Neural cell (in vitro differentiated cells): ENCODE data around the gene DCUN1D2. TPM values are rescaled to one million over a fixed set of nuclear protein-coding genes. Genes with fewer than 3 reads are reported as not detected.

Experiments used
- H2AFZ ChIP-seq: fragments of 200-600, 300-800 bp; sonication (generic), shearing (Covaris generic); 2 replicates; pipeline ENCODE4 v1.6.0; 2014; ENCODE audit warnings: low read depth, mild to moderate bottlenecking, antibody characterized with exemption, low read length, moderate library complexity
- H3F3A ChIP-seq: fragments of 200-600 bp; shearing (Covaris generic); 2 replicates; pipeline ENCODE4 v1.6.1; 2016; ENCODE audit warnings: mild to moderate bottlenecking, moderate library complexity, mixed read lengths, antibody characterized with exemption, low read length; ENCODE audit not compliant: insufficient read depth, poor library complexity, severe bottlenecking
- H3K27ac ChIP-seq: fragments of 200-600, 300-800 bp; sonication (generic), shearing (Covaris generic); 2 replicates; pipeline ENCODE4 v1.5.1; 2014; ENCODE audit warnings: mild to moderate bottlenecking, low read length, moderate library complexity
- H3K27me3 ChIP-seq: fragments of 300-800, 200-600 bp; sonication (generic), shearing (Covaris generic); 2 replicates; pipeline ENCODE4 v1.6.0; 2014; ENCODE audit warnings: mild to moderate bottlenecking, low read depth, low read length, moderate library complexity; ENCODE audit not compliant: insufficient read depth
- H3K36me3 ChIP-seq: fragments of 300-800, 200-600 bp; sonication (generic), shearing (Covaris generic); 2 replicates; pipeline ENCODE4 v1.5.1; 2014; ENCODE audit warnings: mild to moderate bottlenecking, antibody characterized with exemption, low read length, moderate library complexity; ENCODE audit not compliant: insufficient read depth
- H3K4me2 ChIP-seq: fragments of 300-800, 200-600 bp; sonication (generic), shearing (Covaris generic); 2 replicates; pipeline ENCODE4 v1.6.0; 2014; ENCODE audit warnings: mild to moderate bottlenecking, low read length
- H3K4me3 ChIP-seq: fragments of 300-800, 200-600 bp; sonication (generic), shearing (Covaris generic); 2 replicates; pipeline ENCODE4 v1.5.1; 2014; ENCODE audit warnings: mild to moderate bottlenecking, low read length, moderate library complexity
- H3K79me2 ChIP-seq: fragments of 200-600 bp; shearing (Covaris generic); replicated peaks from 2 replicates; pipeline ENCODE4 v1.6.0; 2014; ENCODE audit warnings: mild to moderate bottlenecking, low read length, moderate library complexity; ENCODE audit not compliant: insufficient read depth
- H3K9ac ChIP-seq: fragments of 300-800, 200-600 bp; sonication (generic), shearing (Covaris generic); 2 replicates; pipeline ENCODE4 v1.6.1; 2016; ENCODE audit warnings: mild to moderate bottlenecking, low read length, mixed read lengths
- H3K9me2 ChIP-seq: fragments of 200-600 bp; shearing (Covaris generic); 2 replicates; pipeline ENCODE4 v1.6.1; 2016; ENCODE audit warnings: mild to moderate bottlenecking, low read length, mixed read lengths; ENCODE audit not compliant: insufficient read depth
- H3K9me3 ChIP-seq: fragments of 200-600, 300-800 bp; sonication (generic), shearing (Covaris generic); 2 replicates; pipeline ENCODE4 v1.6.1; 2016; ENCODE audit warnings: mild to moderate bottlenecking, mixed run types, low read length, moderate library complexity, mixed read lengths
- H4K20me1 ChIP-seq: fragments of 200-600 bp; shearing (Covaris generic); 2 replicates; pipeline ENCODE4 v1.6.1; 2016; ENCODE audit warnings: mild to moderate bottlenecking, mixed run types; ENCODE audit not compliant: insufficient read depth
- CTCF ChIP-seq: fragments of 450-650 bp; IDR thresholded peaks from 2 replicates; pipeline ENCODE4 v1.5.1; 2014; ENCODE audit warnings: antibody characterized with exemption, mild to moderate bottlenecking, moderate library complexity; ENCODE audit not compliant: poor library complexity, severe bottlenecking
- EP300 ChIP-seq: fragments of 450-650 bp; conservative IDR thresholded peaks from 2 replicates; pipeline ENCODE4 v1.6.1; 2014; ENCODE audit warnings: antibody characterized with exemption, mild to moderate bottlenecking, moderate library complexity; ENCODE audit not compliant: poor library complexity, severe bottlenecking
- EZH2 ChIP-seq: fragments of 200-600, 300-800 bp; shearing (Covaris generic), sonication (generic); IDR thresholded peaks from 2 replicates; pipeline ENCODE4 v1.6.1; 2014; ENCODE audit warnings: antibody characterized with exemption, low read length, borderline replicate concordance, mild to moderate bottlenecking; ENCODE audit not compliant: insufficient read depth, poor library complexity, severe bottlenecking
- MXI1 ChIP-seq: fragments of 450-650 bp; conservative IDR thresholded peaks from 2 replicates; pipeline ENCODE4 v1.6.1; 2014; ENCODE audit warnings: antibody characterized with exemption, mild to moderate bottlenecking; ENCODE audit not compliant: poor library complexity, severe bottlenecking
- POLR2AphosphoS5 ChIP-seq: IDR thresholded peaks from 2 replicates; pipeline ENCODE4 v1.6.1; 2012
- RAD21 ChIP-seq: fragments of 450-650 bp; conservative IDR thresholded peaks from 2 replicates; pipeline ENCODE4 v1.6.1; 2014; ENCODE audit warnings: antibody characterized with exemption, mild to moderate bottlenecking, moderate library complexity
- REST ChIP-seq: IDR thresholded peaks from 2 replicates; pipeline ENCODE4 v1.6.1; 2012; ENCODE audit warnings: borderline replicate concordance
- SMC3 ChIP-seq: fragments of 450-650 bp; conservative IDR thresholded peaks from 2 replicates; pipeline ENCODE4 v1.6.1; 2014; ENCODE audit warnings: antibody characterized with exemption, mild to moderate bottlenecking, moderate library complexity; ENCODE audit not compliant: poor library complexity
- TAF1 ChIP-seq: IDR thresholded peaks from 2 replicates; pipeline ENCODE4 v1.6.1; 2012; ENCODE audit warnings: low read depth
- polyA plus RNA-seq: library from polyadenylated mRNA; depleted of rRNA; stranded (reverse); fragments of >200 nt; gene quantifications from 2 replicates; pipeline ENCODE4 v1.2.3, GENCODE V29; 2014

DCUN1D2 gene
- polyA plus RNA-seq, 1 donor from 2014 or later = 55.9 TPM

- Histone ChIP-seq H3K4me3 (no peak overlapping the region), H3F3A (no peaks in the 10 kb centered on the region), H3K36me3 (no peaks in the 10 kb centered on the region), H2AFZ (no peak overlapping the region), H3K9me2 (no peaks in the 10 kb centered on the region), H3K27ac (no peak overlapping the region), H3K79me2 (no peaks in the 10 kb centered on the region), H4K20me1 (no peaks in the 10 kb centered on the region), H3K9ac (no peak overlapping the region), H3K4me2 (no peak overlapping the region), H3K27me3 (no peaks in the 10 kb centered on the region), H3K9me3 (no peaks in the 10 kb centered on the region)
- TF ChIP-seq REST = no peak
- no peak for TF ChIP-seq CTCF
These were observed 70.8 kb downstream of the DCUN1D2 start for GRCh38 chr13:113419531-113420193.

- no peaks in the 10 kb centered on the region for H3K9me2 ChIP-seq
- no peak overlapping the region for H3K27ac ChIP-seq
- no peak overlapping the region for H3K4me2 ChIP-seq
- no peak overlapping the region for H2AFZ ChIP-seq
- H4K20me1 ChIP-seq = no peaks in the 10 kb centered on the region
- no peak overlapping the region for H3K9ac ChIP-seq
- H3K4me3 ChIP-seq = no peak overlapping the region
- H3K79me2 ChIP-seq = no peaks in the 10 kb centered on the region
- H3K9me3 ChIP-seq = no peaks in the 10 kb centered on the region
- H3K36me3 ChIP-seq = no peaks in the 10 kb centered on the region
- no peaks in the 10 kb centered on the region for H3K27me3 ChIP-seq
- no peak for TF ChIP-seq RAD21
- TF ChIP-seq EZH2 = no peak
- no peak for TF ChIP-seq EP300
- TF ChIP-seq SMC3 = no peak
- TF ChIP-seq MXI1 = no peak
- TF ChIP-seq POLR2AphosphoS5 = no peak
- TF ChIP-seq REST = no peak
- no peak for TF ChIP-seq TAF1
- no peak for TF ChIP-seq CTCF
- H3F3A ChIP-seq = no peaks in the 10 kb centered on the region
These were observed 71.8 kb downstream of the DCUN1D2 start for GRCh38 chr13:113418722-113419049.
